Forelimb muscle (tissue), 1 donor: ENCODE results near the gene LIPN. TPM values are rescaled to one million over a fixed set of nuclear protein-coding genes. Genes with fewer than 3 reads are reported as not detected.
A peak's percentile ranks its signal among the peaks of the same experiment; 100 is the strongest.

Experiments
- DNase-seq: peaks from one replicate; pipeline ENCODE4 v3.0.0-alpha.2; 2013; ENCODE audit warnings: low read depth
- polyA plus RNA-seq: library from polyadenylated mRNA; unstranded; fragments of 120-200 nt; gene quantifications from one replicate; pipeline ENCODE4 v1.2.1, GENCODE V29; 2013; ENCODE audit not compliant: insufficient read length

Gene LIPN
- polyA plus RNA-seq, 1 donor, result not detected

DNA sequence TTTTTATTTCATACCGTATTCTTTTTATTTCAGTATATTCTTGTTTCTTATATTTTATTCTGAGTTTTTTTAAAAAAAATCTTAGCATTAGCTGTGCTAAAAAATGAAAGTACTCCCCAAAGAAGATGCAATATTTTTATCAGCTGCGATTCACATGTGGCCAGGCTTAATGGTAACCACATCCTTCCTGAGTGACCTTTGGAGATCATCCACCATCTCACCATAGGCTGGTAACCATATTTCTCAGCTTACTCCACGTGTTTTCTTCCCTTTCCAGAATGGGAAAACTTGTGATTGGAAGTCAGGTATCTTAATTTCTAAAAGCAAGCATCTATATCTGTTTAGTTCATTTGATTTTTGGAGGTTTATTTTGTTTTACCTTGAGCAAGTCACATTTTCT is 23.9 kb downstream of the LIPN start:
- no peak for DNase-seq

- no peak for DNase-seq
Observed at GRCh38 chr10:88786032-88786770, 26.4 kb downstream of the LIPN start.

DNA sequence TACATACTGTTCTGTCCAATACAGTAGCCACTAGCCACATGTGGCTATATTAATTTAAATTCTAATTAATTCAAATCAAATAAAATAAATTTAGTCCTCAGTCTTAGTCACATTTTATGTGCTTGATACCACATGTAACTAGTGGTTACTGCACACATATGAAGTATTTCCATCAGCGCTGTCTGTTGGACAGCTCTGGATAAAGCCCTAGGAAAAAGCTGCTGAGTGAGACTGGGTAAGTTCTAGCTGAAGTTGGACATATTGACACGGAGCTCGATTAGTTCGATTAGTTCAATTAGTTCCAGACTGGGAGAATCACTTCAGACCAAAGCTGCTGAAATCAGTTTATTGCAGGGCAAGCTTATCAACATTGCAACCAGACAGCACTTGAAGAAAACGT is 27.6 kb downstream of the LIPN start:
- DNase-seq, result no peak

DNA sequence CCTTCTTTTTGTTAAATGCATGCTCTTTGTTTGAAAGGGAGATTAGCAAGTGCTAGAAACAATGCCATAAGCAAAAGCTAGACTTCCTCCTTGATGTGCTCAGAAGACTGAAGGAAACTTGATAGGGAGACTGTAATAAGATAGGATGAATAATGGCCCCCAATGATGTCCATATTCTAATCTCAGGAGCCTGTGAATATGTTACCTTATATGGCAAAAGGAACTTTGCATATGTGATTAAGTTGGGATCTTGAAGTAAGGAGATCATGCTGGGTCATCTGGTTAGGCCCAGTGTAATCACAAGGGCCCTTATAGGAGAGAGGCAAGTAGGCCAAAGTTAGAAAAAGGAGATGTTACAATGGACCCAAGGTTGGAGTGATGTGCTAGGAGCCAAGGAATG is 29.1 kb downstream of the LIPN start:
- DNase-seq, result no peak

DNA sequence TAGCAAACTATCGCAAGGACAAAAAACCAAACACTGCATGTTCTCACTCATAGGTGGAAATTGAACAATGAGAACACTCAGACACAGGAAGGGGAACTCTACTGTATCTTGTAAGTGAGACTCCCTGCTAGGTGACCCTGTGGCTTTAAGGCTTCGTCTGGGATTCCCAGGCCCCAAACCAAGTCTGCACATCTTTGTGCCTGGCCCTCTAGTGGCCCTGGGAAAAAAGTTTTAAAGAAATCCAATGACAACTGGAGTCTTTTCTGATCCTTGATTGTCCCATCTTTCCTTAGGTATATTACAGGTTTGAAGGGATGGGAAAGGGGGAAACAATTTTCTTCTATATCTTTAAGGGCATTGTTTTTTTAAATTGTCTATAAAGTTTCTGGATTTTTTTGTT is 32.1 kb downstream of the LIPN start:
- no peak for DNase-seq

GRCh38 chr10:88792661-88793060 is 32.8 kb downstream of the LIPN start:
- DNase-seq, result no peak

DNA sequence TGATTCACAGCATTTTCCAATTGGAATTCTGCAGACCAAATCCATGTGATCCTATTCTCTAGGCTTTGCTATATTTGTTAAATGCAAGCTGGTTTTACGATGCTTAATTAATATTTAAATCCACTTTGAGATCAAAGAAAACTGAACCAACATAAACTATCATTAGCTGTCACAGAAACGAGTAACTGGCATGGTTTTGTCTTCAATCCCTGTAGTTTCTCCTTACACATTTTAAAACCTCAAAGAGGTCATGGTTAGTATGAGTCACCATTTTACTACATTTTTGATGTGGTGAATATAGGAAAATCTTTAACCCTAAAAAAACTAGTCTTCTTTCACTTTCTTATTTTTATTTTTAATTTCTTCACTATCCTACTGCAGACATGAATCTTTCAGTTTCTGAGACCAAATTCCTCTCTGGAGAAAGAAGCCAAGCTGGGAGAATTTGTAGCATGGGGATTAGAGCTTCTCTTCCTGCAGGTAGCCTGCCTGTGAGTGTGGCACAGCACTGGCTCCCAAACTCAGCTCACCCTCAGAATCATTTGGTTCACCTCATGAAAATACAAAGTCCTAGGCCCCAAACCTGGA is 34.0 kb downstream of the LIPN start:
- DNase-seq, result no peak

GRCh38 chr10:88794731-88795130 is 34.9 kb downstream of the LIPN start:
- DNase-seq, result no peak

DNA sequence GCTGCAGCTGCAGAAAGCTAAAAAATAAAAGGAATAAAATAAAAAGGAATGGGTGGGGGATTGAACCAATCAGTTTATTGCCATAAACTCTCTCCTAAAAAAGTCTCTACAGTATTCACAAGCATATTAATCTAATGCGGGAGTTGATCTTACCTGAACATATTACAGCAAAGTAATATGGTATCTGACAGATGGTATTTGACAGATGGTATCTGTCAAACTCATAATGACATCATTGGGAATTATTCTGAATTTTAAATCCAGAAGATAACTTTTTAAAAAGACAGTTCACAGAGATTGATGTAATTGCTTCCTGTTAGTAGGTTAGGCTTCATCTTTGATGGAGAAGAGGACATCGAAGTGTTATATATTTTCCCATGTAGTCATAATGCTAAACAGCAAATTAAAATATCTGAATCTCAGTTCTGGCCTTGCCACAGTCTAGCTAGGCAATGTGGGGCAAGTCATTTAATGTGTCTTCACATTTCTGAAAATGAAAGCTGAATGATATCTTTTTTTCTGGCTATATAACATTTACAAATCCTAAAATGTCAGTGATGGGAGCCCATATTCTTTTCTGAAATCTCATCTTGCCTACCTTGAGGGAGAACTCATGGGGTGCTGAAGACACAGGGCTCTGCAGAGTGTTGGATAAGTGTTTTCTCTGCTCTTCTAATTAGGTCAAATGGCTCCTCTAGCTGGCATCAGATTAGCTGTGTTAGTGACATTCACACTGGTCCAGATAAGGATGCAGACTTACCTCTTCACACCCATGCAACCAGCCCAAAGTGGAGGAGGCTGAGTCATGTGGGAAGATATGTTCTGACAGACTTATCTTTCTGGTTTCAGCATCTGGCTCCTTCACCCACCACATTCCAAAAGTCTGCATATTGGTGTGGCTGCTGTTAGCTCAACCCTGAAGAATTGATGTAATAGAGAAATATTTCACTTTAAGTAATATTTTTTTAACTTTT is 40.6 kb downstream of the LIPN start:
- no peak for DNase-seq

DNA sequence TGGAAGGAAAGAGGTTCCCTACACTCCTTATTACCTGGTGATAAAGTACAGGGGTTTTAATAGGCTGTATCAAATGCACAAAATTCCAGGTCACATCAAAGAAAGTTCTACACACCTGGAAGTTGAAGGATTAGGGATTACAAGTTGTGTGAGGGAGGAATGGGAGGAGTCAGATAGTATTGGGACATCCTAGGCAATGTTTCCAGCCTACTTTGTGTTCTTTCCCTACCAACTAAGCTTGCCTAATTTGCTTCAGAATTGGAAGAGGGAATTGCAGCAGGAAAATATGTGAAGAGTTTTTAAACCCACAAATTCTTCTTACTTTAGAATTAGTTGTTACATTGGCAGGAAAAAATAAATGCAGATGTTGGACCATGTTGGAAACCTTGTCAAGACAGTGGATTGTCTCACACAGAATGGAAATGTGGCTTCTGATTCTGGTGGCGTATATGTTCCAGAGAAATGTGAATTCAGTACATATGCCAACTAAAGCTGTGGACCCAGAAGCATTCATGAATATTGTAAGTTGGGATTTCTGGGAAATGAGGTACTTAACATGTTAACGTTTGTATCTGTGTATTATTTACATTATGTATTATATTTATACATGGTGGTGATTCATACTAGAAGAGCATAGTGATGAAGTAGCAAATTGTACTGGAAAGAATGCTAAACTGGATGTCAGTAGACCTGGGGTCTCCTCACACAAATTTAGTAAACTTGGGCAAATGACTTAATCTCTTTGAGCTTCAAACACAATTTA is 42.9 kb downstream of the LIPN start, which contains the start of gene LIPM:
LIPM (plus strand) TSS at position 208 of the 763 bp plus-strand sequence; CDS start at position 375, 167 bp downstream.
- DNase-seq, result no peak

GRCh38 chr10:88803641-88804040 is 43.8 kb downstream of the LIPN start:
- no peak for DNase-seq

- DNase-seq, result no peak
Observed at GRCh38 chr10:88804083-88804812, 44.4 kb downstream of the LIPN start.

- DNase-seq, result no peak
Observed at GRCh38 chr10:88805361-88805760, 45.5 kb downstream of the LIPN start.

- no peak for DNase-seq
Observed at GRCh38 chr10:88805924-88806323, 46.1 kb downstream of the LIPN start.

DNA sequence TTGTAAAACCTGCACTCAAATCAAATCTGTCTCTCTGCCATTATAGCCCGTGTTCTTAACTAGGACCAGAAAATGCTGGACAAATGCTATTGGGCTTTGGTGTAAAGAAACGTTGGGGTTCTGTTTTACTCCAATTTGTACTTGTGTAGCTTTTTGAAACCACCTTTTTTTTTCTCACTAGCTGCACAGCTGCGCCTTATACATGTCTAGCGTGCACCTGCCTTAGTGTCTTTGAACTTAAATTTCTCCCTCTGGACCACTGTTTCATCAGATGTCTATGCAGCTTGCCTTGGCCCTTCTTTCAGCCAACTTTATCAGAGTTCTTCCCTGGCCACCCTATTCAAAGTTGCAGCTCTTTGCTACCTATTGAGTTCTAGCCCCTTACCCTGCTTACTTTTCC is 49.8 kb downstream of the LIPN start:
- no peak for DNase-seq

- no peak for DNase-seq
Observed at GRCh38 chr10:88810196-88810961, 50.6 kb downstream of the LIPN start.

DNA sequence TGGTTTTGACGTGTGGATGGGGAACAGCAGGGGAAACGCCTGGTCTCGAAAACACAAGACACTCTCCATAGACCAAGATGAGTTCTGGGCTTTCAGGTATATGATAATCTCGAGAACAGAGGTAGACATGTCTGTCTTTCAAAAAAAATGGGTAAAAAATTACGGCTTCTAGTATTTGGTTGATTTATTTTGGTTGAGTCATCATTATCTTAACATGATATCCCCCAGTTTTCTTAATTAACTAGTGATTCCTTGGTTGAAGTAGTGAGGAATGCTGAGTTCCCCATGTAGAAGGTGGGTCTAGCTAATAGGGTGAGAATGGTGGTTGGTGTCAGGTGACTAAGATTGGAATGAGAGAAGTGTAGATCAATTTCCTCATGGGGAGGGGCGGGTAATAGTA is 53.4 kb downstream of the LIPN start:
- no peak for DNase-seq

- no peak for DNase-seq
Observed at GRCh38 chr10:88819290-88819689, 59.5 kb downstream of the LIPN start.

- peak; percentile 66 for DNase-seq
Observed at GRCh38 chr10:88820748-88821401, 61.1 kb downstream of the LIPN start.

GRCh38 chr10:88826388-88826787 is 66.6 kb downstream of the LIPN start:
- no peak for DNase-seq
